HG03354 (cell line): Measurements from ENCODE around the gene CARMIL3.
A peak's percentile ranks its signal among the peaks of the same experiment; 100 is the strongest.
"Not testable (repeated sequence)": the region's sequence is repeated elsewhere in the genome, so short reads cannot be mapped to it uniquely, and the experiment has no call there.

Source experiments
- ATAC-seq: cut with Tn5 transposase; IDR thresholded peaks from one replicate; pipeline ENCODE4 v1.9.1; 2021; ENCODE audit warnings: mild to moderate bottlenecking; ENCODE audit not compliant: unreplicated experiment, poor library complexity, severe bottlenecking

Gene CARMIL3, protein sequence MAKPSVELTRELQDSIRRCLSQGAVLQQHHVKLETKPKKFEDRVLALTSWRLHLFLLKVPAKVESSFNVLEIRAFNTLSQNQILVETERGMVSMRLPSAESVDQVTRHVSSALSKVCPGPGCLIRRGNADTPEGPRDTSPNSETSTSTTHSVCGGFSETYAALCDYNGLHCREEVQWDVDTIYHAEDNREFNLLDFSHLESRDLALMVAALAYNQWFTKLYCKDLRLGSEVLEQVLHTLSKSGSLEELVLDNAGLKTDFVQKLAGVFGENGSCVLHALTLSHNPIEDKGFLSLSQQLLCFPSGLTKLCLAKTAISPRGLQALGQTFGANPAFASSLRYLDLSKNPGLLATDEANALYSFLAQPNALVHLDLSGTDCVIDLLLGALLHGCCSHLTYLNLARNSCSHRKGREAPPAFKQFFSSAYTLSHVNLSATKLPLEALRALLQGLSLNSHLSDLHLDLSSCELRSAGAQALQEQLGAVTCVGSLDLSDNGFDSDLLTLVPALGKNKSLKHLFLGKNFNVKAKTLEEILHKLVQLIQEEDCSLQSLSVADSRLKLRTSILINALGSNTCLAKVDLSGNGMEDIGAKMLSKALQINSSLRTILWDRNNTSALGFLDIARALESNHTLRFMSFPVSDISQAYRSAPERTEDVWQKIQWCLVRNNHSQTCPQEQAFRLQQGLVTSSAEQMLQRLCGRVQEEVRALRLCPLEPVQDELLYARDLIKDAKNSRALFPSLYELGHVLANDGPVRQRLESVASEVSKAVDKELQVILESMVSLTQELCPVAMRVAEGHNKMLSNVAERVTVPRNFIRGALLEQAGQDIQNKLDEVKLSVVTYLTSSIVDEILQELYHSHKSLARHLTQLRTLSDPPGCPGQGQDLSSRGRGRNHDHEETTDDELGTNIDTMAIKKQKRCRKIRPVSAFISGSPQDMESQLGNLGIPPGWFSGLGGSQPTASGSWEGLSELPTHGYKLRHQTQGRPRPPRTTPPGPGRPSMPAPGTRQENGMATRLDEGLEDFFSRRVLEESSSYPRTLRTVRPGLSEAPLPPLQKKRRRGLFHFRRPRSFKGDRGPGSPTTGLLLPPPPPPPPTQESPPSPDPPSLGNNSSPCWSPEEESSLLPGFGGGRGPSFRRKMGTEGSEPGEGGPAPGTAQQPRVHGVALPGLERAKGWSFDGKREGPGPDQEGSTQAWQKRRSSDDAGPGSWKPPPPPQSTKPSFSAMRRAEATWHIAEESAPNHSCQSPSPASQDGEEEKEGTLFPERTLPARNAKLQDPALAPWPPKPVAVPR (N-terminal part only)

GRCh38 chr14:24051789-24052655 is at the start of gene CARMIL3:
Gene CARMIL3 (plus strand): TSS chr14:24052009. CDS start chr14:24052154, 145 bp downstream.
- ATAC-seq, result peak; percentile 83

GRCh38 chr14:24006471-24006816 is 45.4 kb upstream of the CARMIL3 start:
- peak; percentile 48 for ATAC-seq

GRCh38 chr14:24006817-24007652 is 44.8 kb upstream of the CARMIL3 start:
- peak; percentile 79 for ATAC-seq

DNA sequence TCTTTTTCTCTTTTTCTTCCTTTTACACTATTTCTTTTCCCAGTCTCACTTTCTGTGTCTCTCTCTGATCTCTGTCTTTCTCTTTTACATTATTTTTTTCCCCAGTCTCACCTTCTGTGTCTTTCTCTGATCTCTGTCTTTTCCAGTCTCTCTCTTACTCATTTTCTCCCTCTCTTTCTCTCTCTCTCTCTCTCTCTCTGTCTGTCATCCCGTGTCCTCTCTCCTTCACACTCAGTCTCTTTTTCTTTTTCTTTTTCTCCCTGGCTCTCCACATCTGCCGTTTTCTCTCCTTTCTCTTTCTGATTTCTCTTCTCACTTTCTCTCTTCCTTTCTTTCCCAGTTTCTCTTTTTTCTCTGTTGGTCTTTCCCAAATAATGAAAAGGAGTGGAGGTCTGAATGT is 40.8 kb upstream of the CARMIL3 start:
- ATAC-seq, result no peak

- not testable (repeated sequence) for ATAC-seq
Measured at GRCh38 chr14:24012726-24013273, 39.0 kb upstream of the CARMIL3 start.

DNA sequence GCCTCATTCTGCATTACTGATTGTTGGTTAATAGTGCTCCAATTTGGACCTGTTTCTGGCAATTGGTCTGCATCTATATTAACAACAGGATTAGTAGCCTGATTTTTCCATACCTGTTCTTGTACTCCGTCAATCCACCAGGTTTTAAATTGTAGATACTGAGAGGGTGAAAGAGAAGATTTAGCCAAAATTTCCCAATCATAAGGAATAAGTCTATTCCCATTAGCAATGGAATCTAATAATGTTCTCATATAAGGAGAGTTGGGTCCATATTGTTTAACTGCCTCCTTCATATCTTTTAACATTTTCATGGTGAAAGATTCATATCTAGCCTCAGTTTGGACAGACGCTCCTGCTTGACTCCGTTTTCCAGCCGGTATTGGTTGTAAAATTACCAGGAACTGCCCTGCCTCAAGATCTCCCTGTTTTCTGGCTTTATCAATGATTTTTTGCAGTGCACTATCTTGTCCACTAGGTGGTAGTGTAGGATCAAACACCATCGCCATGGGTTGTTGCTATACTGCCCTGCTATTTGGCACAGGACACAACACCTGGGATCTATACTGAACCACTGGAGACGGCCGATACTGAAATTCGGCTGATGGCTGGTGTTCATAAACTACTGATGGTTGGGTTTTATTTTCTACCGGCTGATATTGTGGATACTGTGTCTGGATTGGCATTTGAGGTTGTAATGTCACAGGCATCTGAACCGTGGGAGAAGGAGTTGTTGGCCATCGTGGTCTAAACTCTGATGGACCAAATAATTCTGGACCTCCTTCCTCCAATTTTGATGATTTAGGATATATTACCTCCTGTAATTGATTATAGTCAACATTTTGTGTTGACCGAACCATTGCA is 37.9 kb upstream of the CARMIL3 start:
- ATAC-seq, result peak; percentile 74

DNA sequence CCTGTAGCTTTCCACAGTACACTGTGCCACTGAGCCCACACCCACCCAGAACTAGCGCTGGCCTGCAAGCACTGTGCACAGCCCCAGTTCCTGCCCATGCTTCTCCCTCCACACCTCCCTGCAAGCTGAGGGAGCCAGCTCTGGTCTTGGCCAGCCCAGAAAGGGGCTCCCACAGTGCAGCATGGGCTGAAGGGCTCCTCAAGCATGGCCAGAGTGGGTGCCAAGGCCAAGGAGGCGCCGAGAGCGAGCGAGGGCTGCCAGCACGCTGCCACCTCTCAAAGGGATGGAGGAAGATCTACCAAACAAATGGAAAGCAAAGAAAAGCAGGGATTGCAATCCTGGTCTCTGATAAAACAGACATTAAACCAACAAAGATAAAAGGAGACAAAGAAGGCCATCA is 36.1 kb upstream of the CARMIL3 start:
- not testable (repeated sequence) for ATAC-seq

GRCh38 chr14:24018978-24019377 is 32.8 kb upstream of the CARMIL3 start:
- ATAC-seq, result not testable (repeated sequence)

GRCh38 chr14:24019944-24020343 is 31.9 kb upstream of the CARMIL3 start:
- ATAC-seq, result not testable (repeated sequence)

DNA sequence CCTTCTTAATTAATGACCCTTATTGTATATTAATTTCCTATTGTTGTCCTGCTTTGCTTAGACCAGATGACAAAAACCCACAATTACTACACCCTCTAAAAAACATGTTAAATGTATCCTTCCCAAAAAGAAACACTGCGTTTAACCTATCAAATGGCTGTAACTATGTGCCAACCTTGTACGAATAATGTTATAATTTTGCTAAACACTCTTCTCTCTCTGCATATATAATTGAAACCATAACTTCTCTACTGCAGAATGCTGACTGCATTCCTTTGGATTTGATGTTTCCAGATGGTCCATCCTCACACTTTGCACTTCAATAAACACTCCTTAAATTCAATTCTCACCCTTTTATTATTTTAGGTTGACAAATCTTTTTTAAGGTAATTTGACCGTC is 31.3 kb upstream of the CARMIL3 start:
- ATAC-seq, result not testable (repeated sequence)

DNA sequence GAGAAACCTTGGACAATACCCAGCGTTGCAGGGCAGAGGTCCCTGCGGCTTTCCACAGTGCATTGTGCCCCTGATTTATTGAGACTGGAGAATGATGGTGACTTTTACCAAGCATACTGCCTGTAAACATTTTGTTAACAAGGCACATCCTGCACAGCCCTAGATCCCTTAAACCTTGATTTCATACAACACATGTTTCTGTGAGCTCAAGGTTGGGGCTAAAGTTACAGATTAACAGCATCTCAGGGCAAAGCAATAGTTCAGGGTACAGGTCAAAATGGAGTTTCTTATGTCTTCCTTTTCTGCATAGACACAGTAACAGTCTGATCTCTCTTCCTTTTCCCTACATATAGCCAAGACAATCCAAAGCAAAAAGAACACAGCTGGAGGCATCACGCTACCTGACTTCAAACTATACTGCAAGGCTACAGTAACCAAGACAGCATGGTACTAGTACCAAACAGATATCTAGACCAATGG is 26.8 kb upstream of the CARMIL3 start:
- ATAC-seq, result not testable (repeated sequence)

DNA sequence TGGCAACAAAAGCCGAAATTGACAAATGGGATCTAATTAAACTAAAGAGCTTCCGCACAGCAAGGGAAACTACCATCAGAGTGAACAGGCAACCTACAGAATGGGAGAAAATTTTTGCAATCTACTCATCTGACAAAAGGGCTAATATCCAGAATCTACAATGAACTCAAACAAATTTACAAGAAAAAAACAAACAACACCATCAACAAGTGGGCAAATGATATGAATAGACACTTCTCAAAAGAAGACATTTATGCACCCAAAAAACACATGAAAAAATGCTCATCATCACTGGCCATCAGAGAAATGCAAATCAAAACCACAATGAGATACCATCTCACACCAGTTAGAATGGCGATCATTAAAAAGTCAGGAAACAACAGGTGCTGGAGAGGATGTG is 22.1 kb upstream of the CARMIL3 start:
- not testable (repeated sequence) for ATAC-seq

DNA sequence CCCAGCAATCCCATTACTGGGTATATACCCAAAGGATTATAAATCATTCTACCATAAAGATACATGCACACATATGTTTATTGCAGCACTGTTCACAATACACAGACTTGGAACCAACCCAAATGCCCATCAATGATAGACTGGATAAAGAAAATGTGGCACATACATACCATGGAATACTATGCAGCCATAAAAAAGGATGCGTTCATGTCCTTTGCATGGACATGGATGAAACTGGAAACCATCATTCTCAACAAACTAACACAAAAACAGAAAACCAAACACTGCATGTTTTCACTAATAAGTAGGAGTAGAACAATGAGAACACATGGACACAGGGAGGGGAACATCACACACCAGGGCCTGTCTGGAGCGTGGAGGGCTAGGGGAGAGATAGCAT is 20.5 kb upstream of the CARMIL3 start:
- ATAC-seq, result not testable (repeated sequence)

DNA sequence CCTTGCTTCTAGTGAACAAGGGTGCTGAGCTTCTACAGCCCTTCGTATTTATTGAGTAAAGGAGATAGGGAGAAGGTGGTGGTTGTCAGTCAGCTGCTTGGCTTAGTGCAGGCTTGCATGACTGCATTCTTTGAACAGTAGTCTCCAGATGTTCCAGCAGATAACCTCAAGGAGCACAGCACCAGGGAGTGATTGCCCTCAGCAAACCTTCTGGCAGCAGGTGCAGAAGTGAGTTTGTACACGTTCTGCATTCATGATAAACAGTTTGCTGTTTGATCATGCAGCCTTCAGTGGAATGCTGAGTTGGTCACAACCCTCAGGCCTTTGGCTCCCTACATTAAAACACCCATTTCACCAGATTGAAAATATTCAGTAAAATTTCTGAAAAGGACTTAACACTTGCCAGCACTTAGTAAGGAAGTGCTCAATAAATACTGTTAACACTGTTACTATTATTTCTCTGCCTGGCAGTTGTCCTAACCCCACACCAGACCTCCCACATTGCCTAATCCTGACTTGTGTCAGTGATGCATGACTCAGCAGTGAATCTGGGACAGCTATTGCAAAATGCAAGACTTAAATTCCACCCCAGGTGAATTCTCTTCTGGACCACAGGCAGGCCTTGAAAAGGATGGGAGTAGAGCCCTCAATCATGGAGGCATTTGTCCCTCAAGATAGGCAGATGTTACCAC is 18.9 kb upstream of the CARMIL3 start:
- ATAC-seq, result no peak

DNA sequence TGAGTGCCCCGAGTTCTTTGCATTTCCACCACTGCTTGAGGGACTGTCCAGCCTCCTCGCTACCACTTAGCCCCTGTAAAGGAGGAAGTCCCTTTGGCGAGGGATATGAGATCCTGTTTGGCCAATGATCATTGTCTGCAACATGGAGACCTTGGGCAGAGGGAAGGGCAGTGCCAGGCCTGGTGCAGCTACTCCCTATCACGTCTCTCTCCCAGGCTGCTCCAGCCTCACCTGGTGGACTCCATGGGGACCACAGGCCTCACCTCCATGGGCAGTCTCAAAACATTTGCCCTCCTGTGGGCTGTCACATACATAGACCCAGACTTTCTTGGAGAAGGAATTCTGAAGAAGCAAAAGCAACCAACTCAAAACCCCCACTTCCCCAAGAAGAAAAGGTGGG is 16.0 kb upstream of the CARMIL3 start:
- not testable (repeated sequence) for ATAC-seq
